Measurements from ENCODE around the gene ADAMTS8.
A peak's percentile ranks its signal among the peaks of the same experiment; 100 is the strongest.

ADAMTS8 gene

DNA sequence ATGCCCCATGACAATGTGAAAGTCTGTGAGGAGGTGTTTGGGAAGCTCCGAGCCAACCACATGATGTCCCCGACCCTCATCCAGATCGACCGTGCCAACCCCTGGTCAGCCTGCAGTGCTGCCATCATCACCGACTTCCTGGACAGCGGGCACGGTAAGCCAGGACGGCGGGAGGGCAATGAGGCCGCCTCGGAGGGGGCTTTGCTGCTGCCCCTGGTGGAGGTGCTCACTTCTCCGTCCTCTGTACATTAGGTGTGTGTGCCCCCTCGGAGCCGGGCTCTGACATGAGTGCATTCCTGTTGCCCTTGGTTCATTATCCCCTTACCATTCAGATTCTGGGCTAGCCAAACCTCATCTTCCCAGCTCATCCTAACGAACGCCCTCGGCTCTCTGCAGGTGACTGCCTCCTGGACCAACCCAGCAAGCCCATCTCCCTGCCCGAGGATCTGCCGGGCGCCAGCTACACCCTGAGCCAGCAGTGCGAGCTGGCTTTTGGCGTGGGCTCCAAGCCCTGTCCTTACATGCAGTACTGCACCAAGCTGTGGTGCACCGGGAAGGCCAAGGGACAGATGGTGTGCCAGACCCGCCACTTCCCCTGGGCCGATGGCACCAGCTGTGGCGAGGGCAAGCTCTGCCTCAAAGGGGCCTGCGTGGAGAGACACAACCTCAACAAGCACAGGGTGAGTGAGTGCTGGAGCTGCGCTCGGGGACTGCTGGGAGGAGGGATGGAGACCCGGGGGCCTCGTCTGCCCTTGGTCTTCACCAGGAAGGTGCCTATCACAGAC lies 33.9 kb upstream of the ADAMTS8 start:
- no peak for DNase-seq

GRCh38 chr11:130459521-130459920 lies 31.1 kb upstream of the ADAMTS8 start:
- no peak for DNase-seq

- DNase-seq: no peak
Observed at GRCh38 chr11:130458410-130458729, 30.0 kb upstream of the ADAMTS8 start.

DNA sequence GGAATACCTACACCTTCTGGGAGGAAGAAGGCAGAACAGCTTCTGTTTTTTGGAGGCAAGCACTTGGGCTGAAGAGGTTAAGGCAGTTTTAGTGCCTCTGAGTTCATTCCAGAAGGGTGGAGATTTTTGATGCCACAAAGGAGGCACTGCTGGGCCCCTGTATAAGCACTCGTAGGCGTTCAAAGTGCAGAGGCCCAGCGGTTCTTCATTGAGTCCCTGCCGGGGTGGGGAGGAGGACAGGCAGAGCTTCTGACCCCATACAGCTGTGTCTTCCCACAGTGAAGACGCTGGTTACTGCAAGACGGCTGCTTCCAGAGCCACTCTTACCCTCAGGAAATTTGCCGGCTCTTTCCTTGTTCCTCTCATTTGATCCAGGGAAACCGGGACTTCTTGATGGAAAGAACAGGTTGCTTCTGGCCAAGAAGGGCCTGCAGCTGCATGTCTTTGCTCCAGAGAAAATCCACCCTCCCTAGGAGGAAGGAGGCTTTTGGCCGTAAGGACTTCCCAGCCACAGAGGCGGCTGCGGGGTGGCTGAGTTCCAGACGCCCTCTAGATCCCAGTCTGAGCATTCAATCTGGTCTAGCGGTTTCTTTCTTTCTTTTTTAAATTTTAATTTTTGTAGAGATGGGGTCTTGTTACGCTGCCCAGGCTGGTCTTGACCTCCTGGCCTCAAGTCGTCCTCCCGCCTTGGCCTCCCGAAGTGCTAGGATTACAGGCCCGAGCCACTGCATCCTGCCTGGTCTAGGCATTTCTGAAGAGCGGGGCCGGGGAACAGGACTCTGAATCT lies 29.4 kb upstream of the ADAMTS8 start:
- peak; percentile 66 for DNase-seq

DNA sequence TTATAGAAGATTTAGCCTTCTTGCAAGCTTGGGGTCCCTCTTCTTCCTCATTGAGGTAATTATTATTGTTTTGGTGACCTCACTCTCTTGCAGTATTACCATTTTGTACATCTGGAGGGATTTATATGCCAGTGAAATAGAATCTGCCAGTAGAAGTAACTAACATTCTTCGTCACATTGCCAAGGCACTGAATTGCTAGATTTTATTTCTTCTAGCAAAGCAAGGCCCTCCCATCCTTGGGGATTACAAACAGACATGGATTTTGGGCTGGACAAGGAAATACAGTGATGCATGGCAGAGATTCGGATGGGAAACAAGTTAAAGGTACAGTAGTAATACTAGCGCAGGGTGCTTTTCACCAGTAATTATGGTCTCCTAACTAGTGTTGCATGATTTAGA lies 27.9 kb upstream of the ADAMTS8 start:
- no peak for DNase-seq

- DNase-seq: no peak
Observed at GRCh38 chr11:130455483-130456127, 27.2 kb upstream of the ADAMTS8 start.

DNA sequence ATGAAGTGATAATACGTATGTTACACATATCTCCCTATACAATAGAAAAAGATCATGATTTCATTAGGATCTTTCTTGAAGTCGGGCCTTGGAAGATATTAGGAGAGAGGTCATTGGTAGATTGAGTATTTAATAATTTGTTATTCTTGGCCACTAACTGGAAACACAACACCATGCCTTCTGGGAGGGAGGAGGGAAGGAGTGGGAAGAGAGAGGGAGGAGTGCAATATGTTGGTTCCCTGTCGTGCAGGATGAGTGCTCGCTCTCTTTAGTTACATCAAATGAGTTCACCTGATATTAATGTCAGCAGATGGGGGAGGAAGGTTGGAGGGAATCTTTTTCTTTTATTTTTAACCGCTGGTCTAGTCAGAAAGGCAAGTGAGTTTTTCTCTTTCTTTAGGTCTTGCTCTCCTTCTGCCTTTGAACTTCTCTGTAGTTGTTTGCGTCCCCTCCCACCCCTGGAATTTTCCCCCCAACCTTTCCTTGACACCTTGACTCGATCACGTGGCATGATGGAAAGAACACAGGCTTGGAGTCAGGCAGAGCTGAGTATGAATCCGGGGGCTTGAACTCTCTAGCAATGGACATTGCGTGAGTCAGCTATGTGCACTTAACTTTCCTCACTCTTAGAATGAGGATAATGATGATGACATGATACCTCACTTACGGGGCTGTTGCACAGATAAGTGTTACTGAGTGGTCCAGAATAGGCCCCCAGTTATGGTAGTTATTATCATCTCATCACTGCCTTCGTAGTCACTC lies 26.3 kb upstream of the ADAMTS8 start:
- DNase-seq: no peak

DNA sequence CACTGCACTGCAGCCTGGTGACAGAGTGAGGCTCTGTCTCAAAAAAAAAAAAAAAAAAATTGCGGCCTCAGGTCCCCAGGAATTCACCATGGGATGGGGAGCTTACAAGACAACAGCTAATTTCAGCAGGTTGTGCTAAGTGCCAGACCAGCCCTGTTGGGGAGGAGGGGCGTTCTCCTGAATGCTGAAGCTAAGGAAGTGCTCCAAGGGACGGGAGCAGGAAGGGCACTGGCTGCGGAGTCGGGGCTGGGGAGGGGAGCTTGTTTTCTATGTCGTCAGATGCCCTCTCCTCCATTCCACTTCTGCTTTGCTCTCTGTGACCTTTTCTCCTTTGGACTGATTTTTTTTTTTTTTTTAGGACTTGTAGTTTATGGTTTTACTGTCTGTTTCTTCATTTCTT lies 24.5 kb upstream of the ADAMTS8 start:
- DNase-seq: no peak

- DNase-seq: peak; percentile 48
Observed at GRCh38 chr11:130452176-130452575, 23.8 kb upstream of the ADAMTS8 start.

- peak; percentile 54 for DNase-seq
Observed at GRCh38 chr11:130451231-130452019, 23.0 kb upstream of the ADAMTS8 start.

GRCh38 chr11:130449996-130450769 lies 21.8 kb upstream of the ADAMTS8 start:
- DNase-seq: peak; percentile 86

DNA sequence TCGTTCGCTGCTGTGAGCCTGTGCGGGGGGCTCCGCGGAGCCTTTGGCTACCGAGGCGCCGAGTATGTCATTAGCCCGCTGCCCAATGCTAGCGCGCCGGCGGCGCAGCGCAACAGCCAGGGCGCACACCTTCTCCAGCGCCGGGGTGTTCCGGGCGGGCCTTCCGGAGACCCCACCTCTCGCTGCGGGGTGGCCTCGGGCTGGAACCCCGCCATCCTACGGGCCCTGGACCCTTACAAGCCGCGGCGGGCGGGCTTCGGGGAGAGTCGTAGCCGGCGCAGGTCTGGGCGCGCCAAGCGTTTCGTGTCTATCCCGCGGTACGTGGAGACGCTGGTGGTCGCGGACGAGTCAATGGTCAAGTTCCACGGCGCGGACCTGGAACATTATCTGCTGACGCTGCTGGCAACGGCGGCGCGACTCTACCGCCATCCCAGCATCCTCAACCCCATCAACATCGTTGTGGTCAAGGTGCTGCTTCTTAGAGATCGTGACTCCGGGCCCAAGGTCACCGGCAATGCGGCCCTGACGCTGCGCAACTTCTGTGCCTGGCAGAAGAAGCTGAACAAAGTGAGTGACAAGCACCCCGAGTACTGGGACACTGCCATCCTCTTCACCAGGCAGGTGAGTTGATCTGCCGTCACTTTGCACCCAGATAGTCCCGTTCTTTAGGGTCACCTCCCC lies 21.0 kb upstream of the ADAMTS8 start:
- DNase-seq: peak; percentile 43

- peak; percentile 93 for DNase-seq
Observed at GRCh38 chr11:130448416-130449309, 20.3 kb upstream of the ADAMTS8 start, which contains the start of gene ADAMTS15. Gene ADAMTS15, plus strand, starts transcription at chr11:130448645. Its CDS starts 329 bp downstream, at chr11:130448974.

GRCh38 chr11:130448039-130448415 lies 19.6 kb upstream of the ADAMTS8 start:
- DNase-seq: no peak

DNA sequence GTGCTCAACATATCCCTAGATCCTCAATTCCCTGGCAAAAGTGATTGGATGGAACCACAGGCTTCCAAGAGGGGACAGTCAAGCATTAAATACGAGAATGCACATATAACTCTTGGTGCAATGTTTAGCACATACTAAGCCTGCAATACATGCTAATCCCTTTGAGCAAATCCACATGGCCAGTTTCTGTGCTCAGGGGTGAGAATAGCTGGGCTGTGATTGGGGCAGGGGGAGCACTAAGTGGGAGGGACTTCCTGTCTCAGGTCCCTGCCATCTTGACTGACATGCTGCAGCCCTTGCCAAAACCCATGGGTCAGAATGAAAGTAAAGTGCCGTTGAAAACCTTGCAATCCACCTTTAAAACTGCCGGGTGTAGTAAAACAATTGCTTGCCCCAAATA lies 17.4 kb upstream of the ADAMTS8 start:
- DNase-seq: no peak

DNA sequence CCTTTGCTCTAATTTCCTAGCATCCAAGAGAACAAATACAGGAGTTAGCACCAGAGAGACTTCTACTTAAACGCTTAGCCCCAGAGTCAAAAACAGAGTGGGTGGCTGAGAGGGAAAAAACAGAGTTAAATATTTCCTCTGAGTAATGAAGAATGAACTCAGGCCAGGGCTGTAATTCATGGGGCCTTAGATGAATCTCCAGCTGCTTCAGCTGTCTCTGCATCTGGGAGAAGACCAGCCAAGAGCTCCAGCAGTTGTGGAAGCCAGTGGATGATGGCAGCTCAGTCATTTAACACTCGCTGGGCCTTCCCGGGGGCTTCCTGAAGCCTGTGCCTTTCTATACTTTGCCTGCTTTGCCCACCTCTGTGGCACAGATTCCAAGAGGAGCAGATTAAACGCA lies 14.3 kb upstream of the ADAMTS8 start:
- DNase-seq: peak; percentile 64

DNA sequence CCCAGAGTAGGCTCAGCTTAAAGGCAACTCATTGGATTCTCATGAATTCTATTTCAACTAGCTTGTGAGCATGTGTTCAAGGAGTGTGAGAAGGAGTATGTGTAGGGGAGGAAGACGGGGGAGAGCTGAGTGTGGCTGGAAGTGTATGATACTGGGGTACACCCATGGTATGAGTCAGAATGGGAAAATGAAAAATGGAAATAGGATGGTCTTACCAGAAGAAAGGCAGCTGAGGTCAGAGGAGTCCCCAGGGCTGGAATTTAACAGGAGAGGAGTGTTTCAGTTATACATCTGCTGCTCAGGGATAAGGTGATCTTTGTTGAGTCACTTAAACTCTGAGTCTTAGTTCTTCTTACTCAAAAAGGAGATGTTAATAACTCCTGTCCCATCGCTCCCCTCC lies 13.3 kb upstream of the ADAMTS8 start:
- DNase-seq: no peak

- DNase-seq: no peak
Observed at GRCh38 chr11:130439876-130440275, 11.5 kb upstream of the ADAMTS8 start.

DNA sequence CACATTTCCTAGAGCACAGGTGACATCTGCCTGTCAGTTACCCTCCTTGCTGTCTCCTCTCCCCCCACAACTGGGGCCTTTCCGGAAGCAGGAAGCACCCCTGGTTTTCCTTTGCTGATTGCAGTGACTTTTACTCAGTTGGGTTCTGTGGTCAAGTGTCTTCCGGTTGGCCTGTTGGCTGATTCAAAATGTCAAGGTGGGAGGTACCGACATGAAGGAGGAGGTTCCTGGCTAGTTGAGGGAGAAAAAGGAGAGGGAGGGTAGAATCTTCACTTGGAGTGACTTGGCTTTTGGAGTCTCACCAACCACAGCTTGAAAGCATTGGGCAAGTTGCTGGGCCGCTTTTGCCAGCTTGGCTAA lies 10.7 kb upstream of the ADAMTS8 start:
- no peak for DNase-seq
